Peyer's patch (tissue), 4 donors: Measurements from ENCODE around the gene ZNF727. TPM values are rescaled to one million over a fixed set of nuclear protein-coding genes. Genes with fewer than 3 reads are reported as not detected.
"Not testable (repeated sequence)": the region's sequence is repeated elsewhere in the genome, so short reads cannot be mapped to it uniquely, and the experiment has no call there.

Source experiments
- DNase-seq, 3 donors: peaks; one replicate each; pipeline ENCODE4 v3.0.0-alpha.2; 2017 to 2019
- H3K27ac ChIP-seq, 4 donors: fragments of 200-600 bp; sonication (generic); one replicate each; pipeline ENCODE4 v1.5.1; 2016 to 2019
- H3K27me3 ChIP-seq, 2 donors: fragments of 200-600 bp; sonication (generic); one replicate each; pipeline ENCODE4 v1.5.1; 2019
- H3K36me3 ChIP-seq, 3 donors: fragments of 200-600 bp; sonication (generic); one replicate each; pipeline ENCODE4 v1.5.1; 2016 to 2019
- H3K4me1 ChIP-seq, 4 donors: fragments of 200-600 bp; sonication (generic); one replicate each; pipeline ENCODE4 v1.5.1; 2016 to 2019
- H3K4me3 ChIP-seq, 4 donors: fragments of 200-600 bp; sonication (generic); 1 replicate in 3 of 4; 2 replicates in 1 of 4; pipeline ENCODE4 v1.5.1; 2016 to 2019; ENCODE audit warnings: mild to moderate bottlenecking in 1 of 4
- H3K9me3 ChIP-seq, 4 donors: fragments of 200-600 bp; sonication (generic); one replicate each; pipeline ENCODE4 v1.5.1; 2016 to 2019; ENCODE audit warnings: mild to moderate bottlenecking in 1 of 4
- CTCF ChIP-seq, 6 experiments: fragments of 450-650 bp in 4 of 6; fragments of 200-600 bp in 2 of 6; sonication (generic) in 1 of 6; IDR thresholded peaks; one replicate each; pipeline ENCODE4 v1.5.1; 2017 to 2019; ENCODE audit warnings: antibody characterized with exemption in 6 of 6, mild to moderate bottlenecking in 3 of 6, moderate library complexity in 1 of 6
- POLR2A ChIP-seq, 2 donors: fragments of 450-650 bp; IDR thresholded peaks; one replicate each; pipeline ENCODE4 v1.5.1; 2017; ENCODE audit warnings: antibody characterized with exemption in 2 of 2, mild to moderate bottlenecking in 2 of 2, moderate library complexity in 2 of 2
- total RNA-seq, 4 donors: library from RNA; depleted of rRNA; stranded (reverse); fragments of >200 nt; gene quantifications; one replicate each; pipeline ENCODE4 v1.1.0, GENCODE V29; 2016

ZNF727 gene
- total RNA-seq, 4 donors from 2014 or later: 0.54 to 14.9 TPM; not detected in 2

- DNase-seq: no peak
- Histone ChIP-seq H3K9me3 (peaks cover 0 to 85% (median 22%) of the 10 kb centered on the region in 4 donors), H3K27ac (no peak overlapping the region), H3K4me1 (no peaks in the 10 kb centered on the region), H3K36me3 (no peaks in the 10 kb centered on the region), H3K4me3 (no peak overlapping the region), H3K27me3 (no peaks in the 10 kb centered on the region)
- no peak for TF ChIP-seq CTCF (IDR thresholded peaks at IDR 0.05)
- no peak for TF ChIP-seq POLR2A (IDR thresholded peaks at IDR 0.05)
Observed at GRCh38 chr7:64078699-64078994, 33.4 kb downstream of the ZNF727 start.

- Histone ChIP-seq H3K36me3 (no peaks in the 10 kb centered on the region), H3K9me3 (peaks cover 0 to 62% (median 8%) of the 10 kb centered on the region in 4 donors), H3K27ac (no peak overlapping the region), H3K27me3 (no peaks in the 10 kb centered on the region), H3K4me3 (no peak overlapping the region), H3K4me1 (no peaks in the 10 kb centered on the region)
- TF ChIP-seq POLR2A (IDR thresholded peaks at IDR 0.05) (no peak), CTCF (IDR thresholded peaks at IDR 0.05) (no peak)
- DNase-seq: no peak
Observed at GRCh38 chr7:64087501-64087900, 42.3 kb downstream of the ZNF727 start.

DNA sequence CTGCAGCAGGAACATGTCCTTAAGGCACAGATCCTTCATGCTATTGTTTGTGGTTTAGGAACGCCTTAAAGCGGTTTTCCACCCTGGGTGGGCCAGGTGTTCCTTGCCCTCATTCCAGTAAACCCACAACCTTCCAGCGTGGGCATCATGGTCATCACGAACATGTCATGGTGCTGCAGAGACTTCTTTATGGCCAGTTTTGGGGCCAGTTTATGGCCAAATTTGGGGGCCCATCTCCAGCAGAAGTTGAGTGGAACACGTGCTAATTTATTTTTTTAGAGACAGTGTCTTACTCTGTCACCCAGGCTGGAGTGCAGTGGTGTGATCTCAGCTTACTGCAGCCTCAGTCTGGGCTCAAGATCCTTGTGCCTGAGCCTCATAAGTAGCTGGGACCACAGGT is 43.6 kb downstream of the ZNF727 start:
- not testable (repeated sequence) for H3K27ac ChIP-seq, H3K4me3 ChIP-seq, DNase-seq, H3K4me1 ChIP-seq, H3K36me3 ChIP-seq, H3K27me3 ChIP-seq
- peaks cover 0 to 52% (median 3%) of the 10 kb centered on the region in 4 donors for H3K9me3 ChIP-seq

Other genes with a start within 250 kb of the ZNF727 start
- not detected for gene ZNF722, start 46.6 kb upstream of the ZNF727 start, total RNA-seq
- gene ZNF735, start 161.8 kb downstream of the ZNF727 start, total RNA-seq: not detected
- gene ZNF679, start 183.0 kb downstream of the ZNF727 start, total RNA-seq: not detected